Measurements from ENCODE around the gene DTD1. TPM values are rescaled to one million over a fixed set of nuclear protein-coding genes. Genes with fewer than 3 reads are reported as not detected.

The DTD1 gene
- total RNA-seq, 1 donor from 2014 or later: 214 TPM

GRCh38 chr20:18632196-18632789, 44.4 kb downstream of the DTD1 start:
- H3K4me3 ChIP-seq (ENCODE audit: low read depth, low read length): no peak overlapping the region
- no peaks in the 10 kb centered on the region for H3K36me3 ChIP-seq (ENCODE audit: control insufficient read depth, insufficient read depth, low read length)
- peak; percentile 7 for DNase-seq (ENCODE audit: low read depth)
- no peaks in the 10 kb centered on the region for H3K27me3 ChIP-seq (ENCODE audit: control insufficient read depth, insufficient read depth, low read length)
- TF ChIP-seq CTCF (IDR thresholded peaks at IDR 0.05; ENCODE audit: insufficient read depth, low read length, poor library complexity, severe bottlenecking): peak; percentile 99

DNA sequence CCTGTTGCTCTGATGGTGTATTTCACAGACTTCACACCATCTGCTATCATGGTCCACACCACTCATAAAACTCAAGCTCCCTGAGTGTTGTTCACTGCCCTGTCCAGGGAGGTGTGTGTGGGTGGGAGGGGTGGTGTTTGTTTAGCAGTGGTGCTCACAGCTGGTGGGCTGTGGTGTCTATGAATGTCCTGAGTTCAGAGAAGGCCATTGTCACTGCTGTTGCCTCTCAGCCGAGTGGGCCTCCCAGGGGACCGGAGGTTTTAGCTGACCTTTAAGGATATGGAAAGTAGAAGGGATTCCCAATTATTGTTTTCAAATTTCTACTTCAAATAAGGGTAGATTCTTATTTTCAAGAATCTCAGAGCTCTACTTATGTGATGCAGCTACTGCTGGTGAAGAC, 45.6 kb downstream of the DTD1 start:
- Histone ChIP-seq H3K4me3 (ENCODE audit: low read depth, low read length) (no peak overlapping the region), H3K36me3 (ENCODE audit: control insufficient read depth, insufficient read depth, low read length) (no peaks in the 10 kb centered on the region), H3K27me3 (ENCODE audit: control insufficient read depth, insufficient read depth, low read length) (no peaks in the 10 kb centered on the region)
- no peak for DNase-seq (ENCODE audit: low read depth)
- no peak for TF ChIP-seq CTCF (IDR thresholded peaks at IDR 0.05; ENCODE audit: insufficient read depth, low read length, poor library complexity, severe bottlenecking)

DNA sequence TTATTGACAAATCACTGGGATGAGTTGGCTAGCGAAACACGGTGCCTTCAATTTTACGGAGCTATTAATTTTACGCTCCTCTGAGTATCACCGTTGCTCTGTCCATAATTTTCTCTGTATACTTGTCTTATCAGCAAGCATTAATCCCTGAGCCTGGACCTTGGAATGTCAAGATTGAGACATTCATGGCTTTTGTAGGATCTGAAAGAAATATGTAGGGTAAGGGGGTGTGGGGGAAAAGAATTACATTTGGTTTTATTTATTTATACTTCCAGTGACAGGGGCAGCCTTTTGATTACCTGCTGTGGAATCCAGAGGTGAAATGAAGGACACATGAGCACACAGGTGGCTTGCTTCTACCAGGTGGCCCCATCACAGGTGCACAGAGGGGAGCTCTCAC, 46.6 kb downstream of the DTD1 start:
- Histone ChIP-seq H3K27me3 (ENCODE audit: control insufficient read depth, insufficient read depth, low read length) (no peaks in the 10 kb centered on the region), H3K36me3 (ENCODE audit: control insufficient read depth, insufficient read depth, low read length) (no peaks in the 10 kb centered on the region), H3K4me3 (ENCODE audit: low read depth, low read length) (no peak overlapping the region)
- no peak for TF ChIP-seq CTCF (IDR thresholded peaks at IDR 0.05; ENCODE audit: insufficient read depth, low read length, poor library complexity, severe bottlenecking)
- no peak for DNase-seq (ENCODE audit: low read depth)

- Histone ChIP-seq H3K4me3 (ENCODE audit: low read depth, low read length) (no peak overlapping the region), H3K27me3 (ENCODE audit: control insufficient read depth, insufficient read depth, low read length) (no peaks in the 10 kb centered on the region), H3K36me3 (ENCODE audit: control insufficient read depth, insufficient read depth, low read length) (no peaks in the 10 kb centered on the region)
- no peak for DNase-seq (ENCODE audit: low read depth)
- no peak for TF ChIP-seq CTCF (IDR thresholded peaks at IDR 0.05; ENCODE audit: insufficient read depth, low read length, poor library complexity, severe bottlenecking)
Measured at GRCh38 chr20:18635380-18635779, 47.5 kb downstream of the DTD1 start.

DNA sequence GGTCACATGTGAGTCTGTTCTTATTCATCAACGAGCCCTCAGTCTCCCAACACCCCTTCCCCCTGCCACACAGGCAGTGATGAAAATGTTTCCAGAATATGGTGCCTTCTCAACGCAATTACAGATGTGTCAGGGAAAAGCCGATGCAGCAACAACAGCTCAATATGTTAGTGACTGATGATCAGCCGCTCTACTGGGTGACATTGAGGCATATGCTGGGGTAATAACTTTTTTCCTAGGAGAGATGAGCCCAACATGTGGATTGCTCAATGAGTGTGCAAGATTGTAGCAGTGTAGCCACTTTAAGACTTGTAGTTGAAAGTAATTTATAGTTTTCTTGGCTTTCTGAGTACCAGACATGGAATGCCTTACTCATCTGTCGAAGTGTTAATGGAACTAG, 49.4 kb downstream of the DTD1 start:
- TF ChIP-seq CTCF (IDR thresholded peaks at IDR 0.05; ENCODE audit: insufficient read depth, low read length, poor library complexity, severe bottlenecking): no peak
- H3K36me3 ChIP-seq (ENCODE audit: control insufficient read depth, insufficient read depth, low read length): no peaks in the 10 kb centered on the region
- no peak for DNase-seq (ENCODE audit: low read depth)
- H3K27me3 ChIP-seq (ENCODE audit: control insufficient read depth, insufficient read depth, low read length): no peaks in the 10 kb centered on the region
- H3K4me3 ChIP-seq (ENCODE audit: low read depth, low read length): no peak overlapping the region

- H3K36me3 ChIP-seq (ENCODE audit: control insufficient read depth, insufficient read depth, low read length): no peaks in the 10 kb centered on the region
- no peaks in the 10 kb centered on the region for H3K27me3 ChIP-seq (ENCODE audit: control insufficient read depth, insufficient read depth, low read length)
- no peak for TF ChIP-seq CTCF (IDR thresholded peaks at IDR 0.05; ENCODE audit: insufficient read depth, low read length, poor library complexity, severe bottlenecking)
- H3K4me3 ChIP-seq (ENCODE audit: low read depth, low read length): no peak overlapping the region
- no peak for DNase-seq (ENCODE audit: low read depth)
Measured at GRCh38 chr20:18638768-18639167, 50.9 kb downstream of the DTD1 start.

Measured in kidney epithelial cell (primary cell).